ENCODE results near the gene IGSF9.

DNA sequence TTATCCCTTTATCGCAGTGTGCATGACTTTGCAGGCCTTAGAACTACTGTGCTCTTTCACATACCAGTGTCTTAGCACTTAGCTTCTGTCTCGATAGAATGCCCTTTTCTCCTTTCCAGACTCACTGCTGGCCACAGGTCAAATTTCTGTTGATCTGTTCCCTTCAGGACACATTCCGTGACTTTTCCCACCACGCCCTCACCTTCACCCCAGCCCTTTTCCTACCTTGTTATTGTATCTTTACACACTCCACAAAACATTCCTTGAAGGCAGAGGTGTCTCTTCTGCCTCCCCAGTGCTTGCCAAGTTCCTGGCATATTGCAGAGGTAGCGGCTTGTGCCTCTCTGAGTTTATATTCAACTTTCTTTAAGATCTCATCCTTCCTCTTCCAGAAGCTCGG lies 3.7 kb upstream of the IGSF9 start:
- TF ChIP-seq, protein P1, sequence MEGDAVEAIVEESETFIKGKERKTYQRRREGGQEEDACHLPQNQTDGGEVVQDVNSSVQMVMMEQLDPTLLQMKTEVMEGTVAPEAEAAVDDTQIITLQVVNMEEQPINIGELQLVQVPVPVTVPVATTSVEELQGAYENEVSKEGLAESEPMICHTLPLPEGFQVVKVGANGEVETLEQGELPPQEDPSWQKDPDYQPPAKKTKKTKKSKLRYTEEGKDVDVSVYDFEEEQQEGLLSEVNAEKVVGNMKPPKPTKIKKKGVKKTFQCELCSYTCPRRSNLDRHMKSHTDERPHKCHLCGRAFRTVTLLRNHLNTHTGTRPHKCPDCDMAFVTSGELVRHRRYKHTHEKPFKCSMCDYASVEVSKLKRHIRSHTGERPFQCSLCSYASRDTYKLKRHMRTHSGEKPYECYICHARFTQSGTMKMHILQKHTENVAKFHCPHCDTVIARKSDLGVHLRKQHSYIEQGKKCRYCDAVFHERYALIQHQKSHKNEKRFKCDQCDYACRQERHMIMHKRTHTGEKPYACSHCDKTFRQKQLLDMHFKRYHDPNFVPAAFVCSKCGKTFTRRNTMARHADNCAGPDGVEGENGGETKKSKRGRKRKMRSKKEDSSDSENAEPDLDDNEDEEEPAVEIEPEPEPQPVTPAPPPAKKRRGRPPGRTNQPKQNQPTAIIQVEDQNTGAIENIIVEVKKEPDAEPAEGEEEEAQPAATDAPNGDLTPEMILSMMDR (IDR thresholded peaks at IDR 0.05; ENCODE audit: insufficient read depth, low read length, poor library complexity, severe bottlenecking): no peak
- no peak for TF ChIP-seq EZH2phosphoT487 (conservative IDR thresholded peaks at IDR 0.05; ENCODE audit: low read length)

All from SU-DHL-6 (cell line).